GM19043 (cell line): ENCODE measurements around the gene CACNA2D4.

ENCODE experiments used
- ATAC-seq: cut with Tn5 transposase; IDR thresholded peaks from one replicate; pipeline ENCODE4 v1.9.1; 2021; ENCODE audit warnings: low read depth; ENCODE audit not compliant: unreplicated experiment

CACNA2D4 gene

GRCh38 chr12:1807087-1807860 is 111.2 kb downstream of the CACNA2D4 start:
- ATAC-seq = no peak

GRCh38 chr12:1806301-1807086 is 112.0 kb downstream of the CACNA2D4 start:
- ATAC-seq = no peak

GRCh38 chr12:1805441-1806081 is 112.9 kb downstream of the CACNA2D4 start:
- no peak for ATAC-seq

GRCh38 chr12:1804545-1805332 is 113.7 kb downstream of the CACNA2D4 start:
- peak; percentile 90 for ATAC-seq

- no peak for ATAC-seq
These were observed 114.7 kb downstream of the CACNA2D4 start for GRCh38 chr12:1803736-1804135.

- ATAC-seq = no peak
These were observed 117.0 kb downstream of the CACNA2D4 start for GRCh38 chr12:1801303-1801975.

GRCh38 chr12:1800401-1801302 is 117.8 kb downstream of the CACNA2D4 start:
- no peak for ATAC-seq

- no peak for ATAC-seq
These were observed 118.5 kb downstream of the CACNA2D4 start for GRCh38 chr12:1799882-1800400.

- no peak for ATAC-seq
These were observed 119.2 kb downstream of the CACNA2D4 start for GRCh38 chr12:1799051-1799881.

- no peak for ATAC-seq
These were observed 119.8 kb downstream of the CACNA2D4 start for GRCh38 chr12:1798641-1799020.

- ATAC-seq = no peak
These were observed 120.3 kb downstream of the CACNA2D4 start for GRCh38 chr12:1797991-1798640.

- no peak for ATAC-seq
These were observed 121.2 kb downstream of the CACNA2D4 start for GRCh38 chr12:1797011-1797901.

- ATAC-seq = no peak
These were observed 121.9 kb downstream of the CACNA2D4 start for GRCh38 chr12:1796515-1797010.

GRCh38 chr12:1795785-1796514 is 122.5 kb downstream of the CACNA2D4 start:
- ATAC-seq = peak; percentile 87

GRCh38 chr12:1795221-1795784 is 123.1 kb downstream of the CACNA2D4 start:
- ATAC-seq = no peak
